ENCODE measurements around the gene COX6B2.

COX6B2 gene

DNA sequence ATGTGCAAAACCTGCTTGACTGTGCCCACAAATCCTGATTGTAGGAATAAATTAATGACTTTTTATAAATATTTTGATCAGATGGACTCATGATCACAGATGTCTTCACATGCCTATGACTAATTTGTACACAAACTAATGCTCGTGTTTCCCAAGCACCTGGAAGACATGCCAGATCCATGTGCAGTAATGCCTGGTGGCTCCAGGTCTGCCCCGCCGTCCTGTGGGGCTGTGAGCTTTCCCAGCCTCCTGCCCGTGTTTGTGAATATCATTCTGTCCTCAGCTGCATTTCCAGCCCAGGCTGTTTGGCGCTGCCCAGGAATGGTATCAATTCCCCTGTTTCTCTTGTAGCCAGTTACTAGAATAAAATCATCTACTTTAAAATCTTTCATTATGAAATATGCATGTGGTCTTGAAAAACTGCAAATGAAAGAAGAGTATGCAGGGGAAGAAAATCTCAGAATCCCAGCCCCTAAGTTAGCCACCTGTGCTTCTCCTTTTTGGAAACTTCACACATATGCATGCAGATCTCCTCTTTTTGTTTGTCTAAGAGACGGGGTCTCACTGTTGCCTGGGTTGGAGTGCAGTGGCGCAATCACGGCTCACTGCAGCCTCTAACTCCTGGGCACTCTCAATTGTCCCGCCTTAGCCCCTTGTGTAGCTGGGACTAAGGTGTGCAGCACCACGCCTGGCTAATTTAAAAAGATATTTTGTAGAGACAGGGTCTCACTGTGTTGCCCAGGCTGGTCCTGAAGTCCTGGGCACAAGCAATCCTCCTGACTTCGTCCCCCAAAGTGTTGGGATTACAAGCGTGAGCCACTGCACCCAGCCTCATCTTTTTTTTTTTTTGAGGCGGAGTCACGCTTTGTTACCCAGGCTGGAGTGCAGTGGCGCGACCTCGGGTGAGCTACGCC, 37.4 kb upstream of the COX6B2 start:
- TF ChIP-seq, protein P1, sequence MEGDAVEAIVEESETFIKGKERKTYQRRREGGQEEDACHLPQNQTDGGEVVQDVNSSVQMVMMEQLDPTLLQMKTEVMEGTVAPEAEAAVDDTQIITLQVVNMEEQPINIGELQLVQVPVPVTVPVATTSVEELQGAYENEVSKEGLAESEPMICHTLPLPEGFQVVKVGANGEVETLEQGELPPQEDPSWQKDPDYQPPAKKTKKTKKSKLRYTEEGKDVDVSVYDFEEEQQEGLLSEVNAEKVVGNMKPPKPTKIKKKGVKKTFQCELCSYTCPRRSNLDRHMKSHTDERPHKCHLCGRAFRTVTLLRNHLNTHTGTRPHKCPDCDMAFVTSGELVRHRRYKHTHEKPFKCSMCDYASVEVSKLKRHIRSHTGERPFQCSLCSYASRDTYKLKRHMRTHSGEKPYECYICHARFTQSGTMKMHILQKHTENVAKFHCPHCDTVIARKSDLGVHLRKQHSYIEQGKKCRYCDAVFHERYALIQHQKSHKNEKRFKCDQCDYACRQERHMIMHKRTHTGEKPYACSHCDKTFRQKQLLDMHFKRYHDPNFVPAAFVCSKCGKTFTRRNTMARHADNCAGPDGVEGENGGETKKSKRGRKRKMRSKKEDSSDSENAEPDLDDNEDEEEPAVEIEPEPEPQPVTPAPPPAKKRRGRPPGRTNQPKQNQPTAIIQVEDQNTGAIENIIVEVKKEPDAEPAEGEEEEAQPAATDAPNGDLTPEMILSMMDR (IDR thresholded peaks at IDR 0.05; ENCODE audit: low read depth, low read length) = no peak
- DNase-seq (ENCODE audit: low read depth in 2 of 2) = no peak
- no peak overlapping the region for H3K4me3 ChIP-seq (replicated peaks in 1 of 2; ENCODE audit: low read depth in 2 of 2, low read length in 2 of 2)

DNA sequence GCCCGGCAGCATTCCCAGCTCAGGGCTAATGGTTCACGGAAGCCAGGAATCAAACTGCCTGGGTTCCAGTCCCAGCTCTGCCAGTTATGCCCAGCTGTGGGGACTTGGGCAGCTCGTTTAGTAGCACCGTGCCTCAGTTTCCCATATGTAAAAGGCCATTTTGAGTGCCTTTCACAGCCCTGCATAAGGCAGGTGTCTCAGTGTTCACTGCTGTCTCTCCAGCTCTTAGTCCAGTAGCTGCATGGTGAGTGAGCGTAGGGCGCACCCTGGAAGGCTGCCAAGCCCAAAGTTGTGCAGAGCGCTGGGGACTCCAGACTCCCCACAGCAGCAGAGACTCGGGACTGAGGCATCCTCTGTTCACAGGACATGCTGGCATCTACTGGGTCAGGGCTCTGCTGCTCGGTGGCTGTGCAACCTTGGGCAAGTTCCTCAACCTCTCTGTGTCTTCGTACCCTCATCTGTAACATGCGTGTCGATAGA, 36.7 kb upstream of the COX6B2 start:
- TF ChIP-seq, protein P1 (IDR thresholded peaks at IDR 0.05; ENCODE audit: low read depth, low read length) = no peak
- H3K4me3 ChIP-seq (replicated peaks in 1 of 2; ENCODE audit: low read depth in 2 of 2, low read length in 2 of 2) = no peak overlapping the region
- no peak for DNase-seq (ENCODE audit: low read depth in 2 of 2)

DNA sequence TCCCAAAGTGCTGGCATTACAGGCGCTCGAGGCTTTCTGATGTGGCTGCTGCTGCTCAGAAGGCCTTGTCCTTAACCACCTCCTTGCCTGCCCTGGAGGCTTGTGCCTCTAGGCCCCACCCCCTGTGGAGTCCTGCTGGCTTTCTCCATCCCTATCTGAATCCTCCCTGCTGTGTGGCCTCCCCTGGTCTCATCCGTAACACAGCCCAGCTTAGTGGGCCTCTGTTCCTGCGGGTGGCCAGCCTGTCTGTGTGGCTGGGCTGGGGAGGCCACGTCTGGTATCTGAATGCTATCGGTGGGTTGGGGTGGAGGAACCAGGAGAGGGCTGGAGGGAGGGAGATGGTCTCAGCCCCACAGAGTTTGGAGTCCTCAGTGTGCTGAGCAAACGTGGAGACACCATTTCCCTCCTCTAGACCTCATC, 36.0 kb upstream of the COX6B2 start:
- H3K4me3 ChIP-seq (replicated peaks in 1 of 2; ENCODE audit: low read depth in 2 of 2, low read length in 2 of 2) = no peak overlapping the region
- no peak for DNase-seq (ENCODE audit: low read depth in 2 of 2)
- TF ChIP-seq, protein P1 (IDR thresholded peaks at IDR 0.05; ENCODE audit: low read depth, low read length) = no peak

DNA sequence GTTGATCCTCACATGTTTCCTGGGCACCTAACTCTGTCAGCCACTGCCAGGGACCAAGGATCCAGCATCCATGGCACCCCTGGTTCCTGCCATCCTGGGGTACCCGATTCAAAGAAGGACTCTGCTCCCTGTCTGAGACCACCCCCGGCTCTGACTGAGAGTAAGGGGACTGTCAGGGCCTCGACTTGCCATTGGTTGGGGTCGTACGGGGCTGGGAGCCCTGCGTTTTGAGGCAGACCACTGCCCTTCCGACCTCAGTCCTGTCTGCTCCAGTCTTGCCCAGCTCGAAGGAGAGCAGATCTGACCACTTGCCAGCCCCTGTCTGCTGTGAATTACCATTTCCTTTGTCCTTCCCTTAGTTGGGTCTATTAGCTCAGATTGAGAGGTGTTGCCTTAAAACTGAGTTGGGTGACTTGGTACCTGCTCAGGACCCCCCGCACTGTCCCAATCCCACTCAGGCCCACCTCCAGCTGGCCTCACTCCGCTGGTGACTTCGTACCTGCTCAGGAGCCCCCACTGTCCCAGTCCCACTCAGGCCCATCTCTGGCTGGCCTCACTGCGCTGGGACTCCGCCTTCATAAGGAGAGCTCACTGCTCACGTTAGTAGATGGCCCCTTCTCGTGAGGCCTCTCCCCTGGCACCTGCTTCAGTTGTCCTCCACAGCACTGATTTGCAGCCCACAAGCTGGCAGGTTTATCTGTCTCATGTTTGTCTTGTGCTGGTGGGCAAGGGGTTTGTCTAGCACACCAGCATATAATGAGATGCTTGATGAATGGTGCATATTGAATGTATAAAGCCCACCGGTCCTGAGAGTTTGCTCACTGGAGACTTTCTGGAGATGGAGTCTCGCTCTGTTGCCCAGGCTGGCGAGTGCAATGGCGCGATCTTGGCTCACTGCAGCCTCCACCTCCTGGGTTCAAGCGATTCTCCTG, 35.1 kb upstream of the COX6B2 start:
- TF ChIP-seq, protein P1 (IDR thresholded peaks at IDR 0.05; ENCODE audit: low read depth, low read length) = no peak
- no peak overlapping the region for H3K4me3 ChIP-seq (replicated peaks in 1 of 2; ENCODE audit: low read depth in 2 of 2, low read length in 2 of 2)
- no peak for DNase-seq (ENCODE audit: low read depth in 2 of 2)

DNA sequence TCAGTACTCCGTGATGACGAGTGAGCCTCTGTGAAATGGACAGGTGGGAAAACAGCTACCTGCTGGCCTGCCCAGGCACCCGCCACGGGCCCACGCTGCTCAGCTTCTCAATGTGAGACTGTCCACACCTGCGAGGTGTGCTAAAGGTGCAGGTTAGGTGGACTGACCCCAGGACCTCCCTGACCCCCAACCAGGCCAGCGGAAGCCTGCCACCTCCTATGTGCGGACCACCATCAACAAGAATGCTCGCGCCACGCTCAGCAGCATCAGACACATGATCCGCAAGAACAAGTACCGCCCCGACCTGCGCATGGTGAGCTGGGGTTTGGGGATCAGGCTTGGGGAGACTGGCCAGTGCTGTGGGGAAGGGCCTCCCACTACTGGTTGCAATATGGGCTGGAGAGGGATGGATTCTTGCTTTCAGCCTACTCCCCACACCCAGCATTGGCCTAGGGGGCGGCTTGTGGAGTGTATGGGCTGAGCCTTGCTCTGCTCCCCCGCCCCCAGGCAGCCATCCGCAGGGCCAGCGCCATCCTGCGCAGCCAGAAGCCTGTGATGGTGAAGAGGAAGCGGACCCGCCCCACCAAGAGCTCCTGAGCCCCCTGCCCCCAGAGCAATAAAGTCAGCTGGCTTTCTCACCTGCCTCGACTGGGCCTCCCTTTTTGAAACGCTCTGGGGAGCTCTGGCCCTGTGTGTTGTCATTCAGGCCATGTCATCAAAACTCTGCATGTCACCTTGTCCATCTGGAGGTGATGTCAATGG, 33.4 kb upstream of the COX6B2 start:
- TF ChIP-seq, protein P1 (IDR thresholded peaks at IDR 0.05; ENCODE audit: low read depth, low read length) = no peak
- DNase-seq (ENCODE audit: low read depth in 2 of 2) = no peak
- peak overlapping the region; percentile 95 to 97 for H3K4me3 ChIP-seq (replicated peaks in 1 of 2; ENCODE audit: low read depth in 2 of 2, low read length in 2 of 2)

DNA sequence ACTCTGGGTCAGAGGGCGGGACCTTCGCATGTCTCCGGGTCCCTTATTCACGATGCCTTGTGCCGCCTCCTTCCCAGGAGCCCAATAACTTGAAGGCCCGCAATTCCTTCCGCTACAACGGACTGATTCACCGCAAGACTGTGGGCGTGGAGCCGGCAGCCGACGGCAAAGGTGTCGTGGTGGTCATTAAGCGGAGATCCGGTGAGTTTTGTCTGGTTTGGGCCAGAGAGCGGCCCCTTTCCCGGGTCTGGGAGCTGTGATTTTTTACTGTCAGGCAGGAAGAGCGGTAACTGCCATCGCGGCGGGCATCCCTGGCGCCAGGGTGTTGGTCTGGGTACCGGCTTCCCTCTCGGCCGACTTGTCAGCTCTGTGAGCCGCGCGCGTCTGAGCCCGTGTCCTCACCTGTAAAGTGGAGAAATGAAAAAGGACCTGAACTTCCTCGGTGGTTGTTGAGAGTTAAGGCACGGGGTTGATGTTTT, 32.0 kb upstream of the COX6B2 start:
- TF ChIP-seq, protein P1 (IDR thresholded peaks at IDR 0.05; ENCODE audit: low read depth, low read length) = no peak
- no peak for DNase-seq (ENCODE audit: low read depth in 2 of 2)

More for the DNA sequence above, 32.0 kb upstream of the COX6B2 start:
- H3K4me3 ChIP-seq (replicated peaks in 1 of 2; ENCODE audit: low read depth in 2 of 2, low read length in 2 of 2) = peak overlapping the region; percentile 95 to 97
